Fibroblast of mammary gland (primary cell): ENCODE measurements around the gene NAGA.

ENCODE experiments used
- DNase-seq: peaks from one replicate; pipeline ENCODE4 v3.0.0-alpha.2; 2010; ENCODE audit warnings: low read depth
- H3K4me3 ChIP-seq: 2 replicates; pipeline ENCODE4 v1.5.1; 2011; ENCODE audit warnings: low read depth, mild to moderate bottlenecking, low read length, moderate library complexity; ENCODE audit not compliant: control insufficient read depth
- TF ChIP-seq, protein P1 (sequence below): conservative IDR thresholded peaks from 2 replicates; pipeline ENCODE4 v1.5.1; 2011; ENCODE audit warnings: low read depth, low read length, inconsistent platforms; ENCODE audit not compliant: control insufficient read depth, insufficient read depth

The NAGA gene

DNA sequence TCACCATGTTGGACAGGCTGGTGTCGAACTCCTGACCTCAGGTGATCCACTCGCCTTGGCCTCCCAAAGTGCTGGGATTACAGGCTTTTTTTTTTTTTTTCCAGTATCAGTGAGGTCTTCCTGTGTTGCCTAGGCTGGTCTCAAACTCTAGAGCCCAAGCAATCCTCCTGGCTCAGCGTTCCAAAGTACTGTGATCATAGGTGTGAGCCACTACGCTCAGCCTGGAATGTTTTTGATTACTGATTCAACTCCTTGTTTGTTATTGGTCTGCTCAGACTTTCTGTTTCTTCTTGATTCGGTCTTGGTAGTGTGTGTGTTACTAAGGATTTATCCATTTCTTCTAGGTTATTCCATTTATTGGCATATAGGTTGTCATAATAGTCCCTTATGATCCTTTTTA lies 31.3 kb downstream of the NAGA start:
- TF ChIP-seq, protein P1, sequence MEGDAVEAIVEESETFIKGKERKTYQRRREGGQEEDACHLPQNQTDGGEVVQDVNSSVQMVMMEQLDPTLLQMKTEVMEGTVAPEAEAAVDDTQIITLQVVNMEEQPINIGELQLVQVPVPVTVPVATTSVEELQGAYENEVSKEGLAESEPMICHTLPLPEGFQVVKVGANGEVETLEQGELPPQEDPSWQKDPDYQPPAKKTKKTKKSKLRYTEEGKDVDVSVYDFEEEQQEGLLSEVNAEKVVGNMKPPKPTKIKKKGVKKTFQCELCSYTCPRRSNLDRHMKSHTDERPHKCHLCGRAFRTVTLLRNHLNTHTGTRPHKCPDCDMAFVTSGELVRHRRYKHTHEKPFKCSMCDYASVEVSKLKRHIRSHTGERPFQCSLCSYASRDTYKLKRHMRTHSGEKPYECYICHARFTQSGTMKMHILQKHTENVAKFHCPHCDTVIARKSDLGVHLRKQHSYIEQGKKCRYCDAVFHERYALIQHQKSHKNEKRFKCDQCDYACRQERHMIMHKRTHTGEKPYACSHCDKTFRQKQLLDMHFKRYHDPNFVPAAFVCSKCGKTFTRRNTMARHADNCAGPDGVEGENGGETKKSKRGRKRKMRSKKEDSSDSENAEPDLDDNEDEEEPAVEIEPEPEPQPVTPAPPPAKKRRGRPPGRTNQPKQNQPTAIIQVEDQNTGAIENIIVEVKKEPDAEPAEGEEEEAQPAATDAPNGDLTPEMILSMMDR, result no peak
- H3K4me3 ChIP-seq, result no peak overlapping the region
- DNase-seq, result peak; percentile 4

DNA sequence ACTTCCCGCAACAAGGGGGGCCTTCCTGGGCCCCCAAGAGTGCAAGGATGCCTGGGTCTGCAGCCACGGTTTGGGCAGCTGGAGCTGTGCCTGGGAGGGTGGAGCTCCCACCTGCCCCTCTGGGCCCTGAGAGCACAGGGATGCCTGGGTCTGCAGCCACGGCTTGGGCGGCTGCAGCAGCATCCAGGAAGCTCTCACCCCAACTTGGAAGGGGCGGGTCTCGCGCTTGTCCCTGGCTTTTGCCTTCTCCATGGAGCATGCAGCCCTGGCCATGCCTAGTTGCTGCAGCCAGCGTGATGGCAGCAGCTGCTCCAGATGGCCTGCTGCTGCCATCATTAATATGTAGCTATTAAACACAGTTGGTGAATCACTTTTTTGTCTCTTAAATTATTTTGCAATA lies 35.4 kb downstream of the NAGA start:
- TF ChIP-seq, protein P1, result no peak
- no peak for DNase-seq
- no peak overlapping the region for H3K4me3 ChIP-seq

DNA sequence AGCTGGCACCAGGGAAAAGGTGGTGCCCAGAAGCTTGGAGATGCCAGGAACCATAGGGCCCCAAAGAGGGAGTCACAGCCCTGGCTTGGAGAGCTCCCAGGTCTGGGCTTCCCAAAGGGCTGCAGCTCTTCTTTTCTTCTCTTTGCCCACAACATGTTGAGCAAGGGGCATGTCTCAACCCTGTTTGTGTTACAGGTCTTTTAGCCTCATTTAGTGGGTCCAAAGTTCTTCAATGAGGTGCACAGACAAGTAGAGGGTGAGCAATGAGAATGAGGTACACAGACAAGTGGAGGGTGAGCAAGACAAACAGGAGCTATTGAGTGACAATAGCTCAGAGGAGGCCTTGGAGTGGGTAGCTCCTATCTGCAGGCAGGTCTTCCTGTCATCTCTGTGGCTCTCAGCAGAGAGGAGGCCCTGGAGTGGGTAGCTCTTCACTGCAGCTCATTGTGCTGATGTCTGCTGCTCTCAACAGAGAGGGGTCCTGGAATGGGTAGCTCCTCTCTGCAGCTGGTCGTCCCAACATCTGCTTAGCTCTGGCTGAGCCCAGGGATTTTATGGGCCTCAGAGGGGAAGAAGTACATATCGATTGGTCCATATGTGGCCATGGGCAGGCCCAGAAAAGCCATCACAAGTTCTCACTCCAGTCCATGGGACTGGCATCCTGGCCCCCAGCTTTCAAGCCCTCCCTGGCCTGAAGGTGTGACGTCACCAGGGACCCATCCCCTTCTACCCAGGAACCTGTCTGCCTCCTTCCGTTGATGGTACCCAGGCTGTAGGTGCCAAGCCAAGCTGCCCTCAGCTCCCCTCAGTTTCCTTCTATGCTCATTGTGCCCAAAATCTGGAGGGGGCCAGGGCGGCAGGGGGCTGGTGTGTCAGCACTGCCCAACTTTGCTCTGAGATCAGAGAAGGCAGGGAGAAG lies 37.1 kb downstream of the NAGA start:
- TF ChIP-seq, protein P1, result no peak
- no peak for DNase-seq
- H3K4me3 ChIP-seq, result no peak overlapping the region

DNA sequence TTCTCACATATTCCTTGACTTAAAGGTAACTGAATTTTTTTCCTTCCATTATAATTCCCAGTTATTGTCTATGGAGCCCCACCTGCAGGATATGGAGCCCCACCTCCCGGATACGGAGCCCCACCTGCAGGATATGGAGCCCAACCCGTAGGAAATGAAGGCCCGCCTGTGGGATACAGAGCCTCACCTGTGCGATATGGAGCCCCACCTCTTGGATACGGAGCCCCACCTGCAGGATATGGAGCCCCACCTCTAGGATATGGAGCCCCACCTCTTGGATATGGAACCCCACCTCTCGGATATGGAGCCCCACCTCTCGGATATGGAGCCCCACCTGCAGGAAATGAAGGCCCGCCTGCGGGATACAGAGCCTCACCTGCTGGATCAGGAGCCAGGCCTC lies 43.9 kb downstream of the NAGA start:
- no peak overlapping the region for H3K4me3 ChIP-seq
- DNase-seq, result no peak
- TF ChIP-seq, protein P1, result no peak

DNA sequence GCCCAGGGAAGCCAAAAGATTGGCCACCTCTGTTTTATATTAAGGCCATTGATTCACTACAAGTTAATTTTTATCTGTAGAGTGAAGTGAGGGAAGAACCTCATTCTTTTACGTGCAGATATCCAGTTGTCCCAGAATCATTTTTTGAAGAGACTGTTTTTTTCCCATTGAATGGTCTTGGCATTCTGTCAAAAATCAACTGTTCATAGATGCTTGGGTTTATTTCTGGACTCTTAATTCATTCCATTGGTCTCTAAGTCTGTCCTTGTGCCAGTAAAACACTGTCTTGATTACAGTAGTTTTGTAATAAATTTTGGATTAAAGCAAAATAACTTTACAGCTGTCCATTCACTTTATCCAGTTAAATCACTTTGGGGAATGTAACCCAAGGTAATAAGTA lies 45.2 kb downstream of the NAGA start:
- DNase-seq, result no peak

DNA sequence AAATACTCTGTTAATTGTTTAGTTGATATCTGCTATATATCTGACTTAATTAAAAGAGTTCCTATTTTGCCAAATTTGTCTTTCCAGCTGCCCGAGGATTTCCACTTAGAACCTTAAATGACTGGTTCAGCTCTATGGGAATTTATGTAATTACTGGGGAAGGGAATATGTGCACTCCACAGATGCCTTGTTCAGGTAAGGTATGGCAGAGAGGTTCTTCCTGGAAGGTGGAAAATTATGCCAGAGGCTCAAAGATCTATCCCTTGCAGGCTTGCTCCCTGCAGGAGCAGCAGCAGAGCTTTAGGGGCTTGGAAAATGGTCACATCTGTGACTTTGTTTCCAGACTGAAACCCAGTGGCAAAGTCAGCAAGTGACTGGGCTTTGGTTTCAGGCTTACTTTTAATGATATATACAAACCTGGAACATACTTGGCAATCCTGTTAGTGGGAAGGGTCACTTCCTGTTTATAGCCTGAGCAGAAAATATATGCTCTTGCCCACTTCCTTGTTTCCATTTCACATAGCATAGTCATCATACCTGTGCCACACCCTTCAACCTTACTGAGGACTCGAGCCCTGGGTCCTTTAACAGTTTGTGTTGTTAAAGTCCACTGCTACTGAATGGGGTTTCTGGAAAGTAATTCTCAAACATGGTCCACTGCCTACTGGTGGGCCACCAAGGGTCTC lies 48.3 kb downstream of the NAGA start:
- no peak overlapping the region for H3K4me3 ChIP-seq
- no peak for DNase-seq
- TF ChIP-seq, protein P1, result no peak

More for the DNA sequence above, 45.2 kb downstream of the NAGA start:
- no peak overlapping the region for H3K4me3 ChIP-seq
- TF ChIP-seq, protein P1, result no peak
